Measurements from ENCODE around the gene IFRD1.

DNA sequence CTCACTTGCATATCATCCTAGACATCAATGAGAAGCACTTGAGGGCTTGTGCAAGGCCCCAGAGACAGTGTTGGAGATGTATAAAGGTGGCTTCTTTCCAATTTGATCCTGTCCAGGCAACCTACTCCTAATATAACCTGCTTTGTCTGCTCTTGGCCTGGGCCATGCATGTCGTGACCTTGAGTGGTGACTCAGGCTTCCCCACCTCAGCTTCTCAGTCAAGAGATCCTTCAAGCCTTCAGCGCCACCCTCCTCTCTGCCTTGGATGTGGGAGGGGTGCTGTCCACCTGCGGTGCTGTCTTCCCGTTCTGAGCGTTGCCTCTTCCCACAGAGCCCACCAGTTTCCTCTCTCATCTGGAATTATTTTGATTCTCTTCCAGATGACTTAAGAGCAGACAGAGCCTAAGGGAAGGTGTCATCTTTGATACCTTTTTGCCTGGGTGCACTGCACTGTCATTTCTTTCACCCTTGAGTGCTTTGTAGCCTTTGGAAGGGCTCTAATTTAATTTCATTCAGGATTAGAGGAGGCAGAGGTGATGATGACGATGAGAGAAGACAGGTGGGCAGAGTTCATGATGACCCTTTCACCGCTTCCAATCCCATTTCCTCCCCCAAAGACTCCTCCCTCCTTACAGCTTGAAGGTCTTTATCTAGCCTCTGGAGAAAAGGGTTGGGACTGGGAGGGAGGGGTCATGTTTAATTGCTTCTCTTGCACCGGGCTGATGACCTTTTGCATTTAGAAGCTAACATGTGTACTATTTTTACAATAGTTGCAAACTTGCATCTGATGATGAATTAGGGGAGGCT, 37.4 kb downstream of the IFRD1 start:
- TF ChIP-seq, protein P1, sequence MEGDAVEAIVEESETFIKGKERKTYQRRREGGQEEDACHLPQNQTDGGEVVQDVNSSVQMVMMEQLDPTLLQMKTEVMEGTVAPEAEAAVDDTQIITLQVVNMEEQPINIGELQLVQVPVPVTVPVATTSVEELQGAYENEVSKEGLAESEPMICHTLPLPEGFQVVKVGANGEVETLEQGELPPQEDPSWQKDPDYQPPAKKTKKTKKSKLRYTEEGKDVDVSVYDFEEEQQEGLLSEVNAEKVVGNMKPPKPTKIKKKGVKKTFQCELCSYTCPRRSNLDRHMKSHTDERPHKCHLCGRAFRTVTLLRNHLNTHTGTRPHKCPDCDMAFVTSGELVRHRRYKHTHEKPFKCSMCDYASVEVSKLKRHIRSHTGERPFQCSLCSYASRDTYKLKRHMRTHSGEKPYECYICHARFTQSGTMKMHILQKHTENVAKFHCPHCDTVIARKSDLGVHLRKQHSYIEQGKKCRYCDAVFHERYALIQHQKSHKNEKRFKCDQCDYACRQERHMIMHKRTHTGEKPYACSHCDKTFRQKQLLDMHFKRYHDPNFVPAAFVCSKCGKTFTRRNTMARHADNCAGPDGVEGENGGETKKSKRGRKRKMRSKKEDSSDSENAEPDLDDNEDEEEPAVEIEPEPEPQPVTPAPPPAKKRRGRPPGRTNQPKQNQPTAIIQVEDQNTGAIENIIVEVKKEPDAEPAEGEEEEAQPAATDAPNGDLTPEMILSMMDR (IDR thresholded peaks at IDR 0.05; ENCODE audit: low read depth, low read length) = no peak
- TF ChIP-seq EZH2phosphoT487 (IDR thresholded peaks at IDR 0.05; ENCODE audit: low read depth) = no peak

Measured in OCI-LY3 (cell line).